Keratinocyte (primary cell): Measurements from ENCODE around the gene SELENOK. TPM values are rescaled to one million over a fixed set of nuclear protein-coding genes. Genes with fewer than 3 reads are reported as not detected.

ENCODE experiments used
- DNase-seq: peaks from one replicate; pipeline ENCODE4 v3.0.0-alpha.2; 2011; ENCODE audit warnings: low read depth, missing footprints, low spot score
- FAIRE-seq: peaks from 2 replicates; lab custom pipeline; 2011; peaks lifted over from hg19 to GRCh38; lab: Jason Lieb, UNC
- H2AFZ ChIP-seq: 2 replicates; pipeline ENCODE4 v1.6.0; 2012; ENCODE audit warnings: low read length, control low read depth, inconsistent platforms; ENCODE audit not compliant: control insufficient read depth
- H3K27ac ChIP-seq: 2 replicates; pipeline ENCODE4 v1.5.1; 2011; ENCODE audit warnings: low read length; ENCODE audit not compliant: control insufficient read depth, insufficient read depth
- H3K27me3 ChIP-seq: 3 replicates; pipeline ENCODE4 v1.6.0; 2011; ENCODE audit warnings: low read length; ENCODE audit not compliant: control insufficient read depth, insufficient read depth; ENCODE audit errors: extremely low read depth
- H3K36me3 ChIP-seq, 2 experiments: 2 replicates in 1 of 2; 3 replicates in 1 of 2; pipeline ENCODE4 v1.5.1; 2011; ENCODE audit warnings: low read length in 2 of 2, mild to moderate bottlenecking in 1 of 2; ENCODE audit not compliant: control insufficient read depth in 2 of 2, insufficient read depth in 2 of 2; ENCODE audit errors: extremely low read depth in 1 of 2
- H3K4me1 ChIP-seq: 3 replicates; pipeline ENCODE4 v1.5.1; 2011; ENCODE audit warnings: low read length; ENCODE audit not compliant: control insufficient read depth, insufficient read depth; ENCODE audit errors: extremely low read depth
- H3K4me2 ChIP-seq: 3 replicates; pipeline ENCODE4 v1.6.0; 2011; ENCODE audit warnings: low read depth, low read length; ENCODE audit not compliant: control insufficient read depth, insufficient read depth; ENCODE audit errors: extremely low read depth
- H3K4me3 ChIP-seq, 3 experiments: fragments of 200-600 bp in 1 of 3; sonication (generic) in 1 of 3; 2 replicates in 2 of 3; 3 replicates in 1 of 3; pipeline ENCODE4 v1.5.1; 2011 to 2016; ENCODE audit warnings: low read length in 3 of 3, mild to moderate bottlenecking in 3 of 3, control low read depth in 2 of 3, inconsistent platforms in 1 of 3, low read depth in 1 of 3, mixed read lengths in 1 of 3, mixed run types in 1 of 3, moderate library complexity in 1 of 3; ENCODE audit not compliant: control insufficient read depth in 2 of 3, insufficient read depth in 2 of 3; ENCODE audit errors: extremely low read depth in 1 of 3
- H3K79me2 ChIP-seq: 2 replicates; pipeline ENCODE4 v1.6.0; 2012; ENCODE audit warnings: low read length; ENCODE audit not compliant: control insufficient read depth, insufficient read depth
- H3K9ac ChIP-seq: 3 replicates; pipeline ENCODE4 v1.6.0; 2011; ENCODE audit warnings: low read length; ENCODE audit not compliant: control insufficient read depth, insufficient read depth; ENCODE audit errors: extremely low read depth
- H3K9me1 ChIP-seq: 3 replicates; pipeline ENCODE4 v1.6.0; 2011; ENCODE audit warnings: low read length; ENCODE audit not compliant: control insufficient read depth, insufficient read depth; ENCODE audit errors: extremely low read depth
- H3K9me3 ChIP-seq: 2 replicates; pipeline ENCODE4 v1.5.1; 2012; ENCODE audit warnings: low read depth, low read length; ENCODE audit not compliant: control insufficient read depth
- H4K20me1 ChIP-seq: 3 replicates; pipeline ENCODE4 v1.6.0; 2011; ENCODE audit warnings: low read length; ENCODE audit not compliant: control insufficient read depth, insufficient read depth; ENCODE audit errors: extremely low read depth
- CTCF ChIP-seq, 3 experiments: IDR thresholded peaks in 1 of 3; conservative IDR thresholded peaks in 1 of 3; optimal IDR thresholded peaks in 1 of 3; 2 replicates in 2 of 3; 3 replicates in 1 of 3; pipeline versions ENCODE3 to v1.5.1; 2011; ENCODE audit warnings: low read length in 3 of 3, mild to moderate bottlenecking in 3 of 3, moderate library complexity in 2 of 3, control low read depth in 1 of 3, inconsistent platforms in 1 of 3; ENCODE audit not compliant: insufficient read depth in 2 of 3; ENCODE audit errors: extremely low read depth in 1 of 3
- EZH2 ChIP-seq: IDR thresholded peaks from one replicate; pipeline ENCODE4 v1.6.1; 2012; ENCODE audit warnings: inconsistent platforms, mild to moderate bottlenecking, low read length, moderate library complexity
- dilution Hi-C: fragments of 300-500 bp; cut with MboI; formaldehyde crosslinking; loops from one replicate; pipeline ENCODE4 v1.7.0; 2020; ENCODE audit warnings: low sequenced_read_pairs; ENCODE audit not compliant: extremely low pct_ligation_motif_present
- polyA plus RNA-seq, 5 experiments: library from polyadenylated mRNA; depleted of rRNA in 3 of 5; stranded (reverse) in 3 of 5; stranded (forward) in 1 of 5; unstranded in 1 of 5; fragments of >200 nt; gene quantifications; 1 replicate in 1 of 5; 2 replicates in 3 of 5; 3 replicates in 1 of 5; pipeline versions ENCODE4 v1.2.1 to v1.2.3, GENCODE V29; 2011 to 2012; ENCODE audit warnings: missing spikeins in 2 of 5, low read depth in 1 of 5, low replicate concordance in 1 of 5

The SELENOK gene
- polyA plus RNA-seq, 1 donor (not counting 4 experiments of a cell fraction or from before 2014, with no cell fraction given), result 94.9 TPM

GRCh38 chr3:53841296-53841695, 50.4 kb downstream of the SELENOK start:
- Histone ChIP-seq H3K9me1 (no peaks in the 10 kb centered on the region), H3K4me3 (no peak overlapping the region), H4K20me1 (no peaks in the 10 kb centered on the region), H3K9me3 (no peaks in the 10 kb centered on the region), H3K4me1 (no peaks in the 10 kb centered on the region), H2AFZ (no peak overlapping the region), H3K4me2 (no peak overlapping the region), H3K79me2 (no peaks in the 10 kb centered on the region), H3K36me3 (no peaks in the 10 kb centered on the region), H3K27ac (no peak overlapping the region), H3K9ac (no peak overlapping the region), H3K27me3 (peaks cover 22% of the 10 kb centered on the region)
- TF ChIP-seq EZH2 (no peak), CTCF (optimal IDR thresholded peaks at IDR 0.05 in 1 of 3, IDR thresholded peaks at IDR 0.05 in 1 of 3, conservative IDR thresholded peaks at IDR 0.05 in 1 of 3; ENCODE audit: extremely low read depth in 1 of 3, insufficient read depth in 2 of 3, low read length in 3 of 3) (no peak)
- dilution Hi-C loops, result no loop called here
- no peak for DNase-seq
- FAIRE-seq, result no peak

GRCh38 chr3:53837331-53837730, 54.3 kb downstream of the SELENOK start:
- dilution Hi-C loops, result no loop called here
- Histone ChIP-seq H2AFZ (no peak overlapping the region), H3K27me3 (no peaks in the 10 kb centered on the region), H3K4me3 (no peak overlapping the region), H3K4me1 (no peaks in the 10 kb centered on the region), H3K9me1 (no peaks in the 10 kb centered on the region), H3K9ac (no peak overlapping the region), H3K9me3 (no peaks in the 10 kb centered on the region), H3K4me2 (no peak overlapping the region), H3K36me3 (no peaks in the 10 kb centered on the region), H4K20me1 (no peaks in the 10 kb centered on the region), H3K79me2 (no peaks in the 10 kb centered on the region), H3K27ac (no peak overlapping the region)
- DNase-seq (no peak), FAIRE-seq (no peak)
- no peak for TF ChIP-seq EZH2
- no peak for TF ChIP-seq CTCF (optimal IDR thresholded peaks at IDR 0.05 in 1 of 3, IDR thresholded peaks at IDR 0.05 in 1 of 3, conservative IDR thresholded peaks at IDR 0.05 in 1 of 3; ENCODE audit: extremely low read depth in 1 of 3, insufficient read depth in 2 of 3, low read length in 3 of 3)
